HCT116 (cell line): ENCODE data around the gene PPP1R15A. TPM values are rescaled to one million over a fixed set of nuclear protein-coding genes. Genes with fewer than 3 reads are reported as not detected.
"Not testable (repeated sequence)": the region's sequence is repeated elsewhere in the genome, so short reads cannot be mapped to it uniquely, and the experiment has no call there.

ENCODE experiments used
- ATAC-seq: fragments of 200-7000 bp; cut with Tn5 transposase; 2 replicates; pipeline ENCODE4 v1.9.1; 2020; ENCODE audit warnings: mild to moderate bottlenecking, moderate library complexity
- BruUV-seq: library from RNA; stranded (reverse); fragments of 400-500 nt; replicated peaks from 2 replicates; lab custom pipeline; 2021; lab: Mats Ljungman, UMichigan
- CTCF ChIA-PET: fragments of 300-600 bp; sonication (Branson Sonifier 250); formaldehyde crosslinking; loops from one replicate; lab custom pipeline; 2021; ENCODE audit warnings: antibody characterized with exemption; lab: Charles Lee
- POLR2A ChIA-PET: fragments of 300-600, 350-600 bp; sonication (Branson Sonifier 250); formaldehyde crosslinking; loops from one replicate; lab custom pipeline; 2021; ENCODE audit warnings: antibody characterized with exemption; lab: Charles Lee
- RAD21 ChIA-PET, 2 experiments: fragments of 300-600 bp; sonication (Branson Sonifier 250); formaldehyde crosslinking; loops; one replicate each; lab custom pipeline; 2023; ENCODE audit warnings: low total read pairs in 2 of 2; ENCODE audit not compliant: uncharacterized antibody in 2 of 2, unreplicated experiment in 2 of 2, low non-redundant PET in 1 of 2; lab: Charles Lee
- DNase-seq: peaks from one replicate; pipeline ENCODE4 v3.0.0-alpha.2; 2010; ENCODE audit warnings: low read depth, low spot score
- H2AFZ ChIP-seq: fragments of 200-600 bp; shearing (Covaris generic), sonication (generic); 2 replicates; pipeline ENCODE4 v1.6.1; 2017; ENCODE audit warnings: low read depth, mixed run types, mixed read lengths, antibody characterized with exemption, low read length; ENCODE audit not compliant: poor library complexity, severe bottlenecking
- H3K27ac ChIP-seq: 2 replicates; pipeline ENCODE4 v1.5.1; 2012; ENCODE audit warnings: low read depth, low read length
- H3K27me3 ChIP-seq: fragments of 200-600 bp; sonication (generic); 2 replicates; pipeline ENCODE4 v1.6.1; 2016; ENCODE audit warnings: mixed run types, low read length, mixed read lengths; ENCODE audit not compliant: insufficient read depth
- H3K36me3 ChIP-seq, 2 experiments: fragments of 200-500 bp in 1 of 2; fragments of 200-600 bp in 1 of 2; sonication (Bioruptor generic) in 1 of 2; sonication (generic) in 1 of 2; 2 replicates each; pipeline versions ENCODE4 v1.5.1 to v1.6.1; 2014 to 2016; ENCODE audit warnings: low read length in 2 of 2, inconsistent platforms in 1 of 2, mixed read lengths in 1 of 2, mixed run types in 1 of 2; ENCODE audit not compliant: insufficient read depth in 2 of 2, control insufficient read depth in 1 of 2
- H3K4me1 ChIP-seq, 2 experiments: fragments of 200-600 bp in 1 of 2; sonication (generic) in 1 of 2; 2 replicates each; pipeline versions ENCODE4 v1.5.1 to v1.6.1; 2012 to 2017; ENCODE audit warnings: low read length in 2 of 2, inconsistent platforms in 1 of 2, mild to moderate bottlenecking in 1 of 2, mixed read lengths in 1 of 2, mixed run types in 1 of 2, moderate library complexity in 1 of 2; ENCODE audit not compliant: insufficient read depth in 2 of 2, control insufficient read depth in 1 of 2
- H3K4me2 ChIP-seq: fragments of 200-600 bp; sonication (generic); 2 replicates; pipeline ENCODE4 v1.6.1; 2017; ENCODE audit warnings: mixed run types, low read length, mixed read lengths
- H3K4me3 ChIP-seq, 2 experiments: fragments of 200-600 bp in 1 of 2; sonication (generic) in 1 of 2; replicated peaks in 1 of 2; 2 replicates each; pipeline ENCODE4 v1.5.1; 2011 to 2016; ENCODE audit warnings: low read length in 2 of 2, control low read depth in 1 of 2, low read depth in 1 of 2, mild to moderate bottlenecking in 1 of 2, mixed read lengths in 1 of 2, mixed run types in 1 of 2
- H3K79me2 ChIP-seq: fragments of 200-600 bp; sonication (generic); 2 replicates; pipeline ENCODE4 v1.6.1; 2017; ENCODE audit warnings: mild to moderate bottlenecking, mixed run types, low read length, moderate library complexity, mixed read lengths; ENCODE audit not compliant: insufficient read depth
- H3K9ac ChIP-seq: fragments of 200-600 bp; sonication (generic); 2 replicates; pipeline ENCODE4 v1.6.1; 2016; ENCODE audit warnings: low read length, mixed read lengths
- H3K9me2 ChIP-seq: fragments of 200-600 bp; sonication (generic), shearing (Covaris generic); 2 replicates; pipeline ENCODE4 v1.6.1; 2017; ENCODE audit warnings: mixed run types, mild to moderate bottlenecking, moderate library complexity; ENCODE audit not compliant: insufficient read depth
- H3K9me3 ChIP-seq, 2 experiments: fragments of 200-500 bp in 1 of 2; fragments of 200-600 bp in 1 of 2; sonication (Bioruptor generic) in 1 of 2; sonication (generic) in 1 of 2; 2 replicates each; pipeline ENCODE4 v1.6.1; 2014 to 2017; ENCODE audit warnings: low read length in 2 of 2, mixed read lengths in 2 of 2, inconsistent platforms in 1 of 2, low read depth in 1 of 2, mild to moderate bottlenecking in 1 of 2, mixed run types in 1 of 2, moderate library complexity in 1 of 2; ENCODE audit not compliant: control insufficient read depth in 1 of 2, insufficient read depth in 1 of 2
- H4K20me1 ChIP-seq: fragments of 200-600 bp; sonication (generic), shearing (Covaris generic); 2 replicates; pipeline ENCODE4 v1.6.1; 2017; ENCODE audit warnings: mixed run types, mild to moderate bottlenecking, moderate library complexity; ENCODE audit not compliant: insufficient read depth
- CEBPB ChIP-seq: IDR thresholded peaks from 2 replicates; pipeline ENCODE4 v1.6.1; 2012; ENCODE audit warnings: low read depth
- EGR1 ChIP-seq: IDR thresholded peaks from 2 replicates; pipeline ENCODE4 v1.6.1; 2012; ENCODE audit warnings: low read depth
- ELF1 ChIP-seq: IDR thresholded peaks from 2 replicates; pipeline ENCODE4 v1.6.1; 2012; ENCODE audit warnings: low read depth, borderline replicate concordance
- EZH2 ChIP-seq: fragments of 200-600 bp; sonication (generic); IDR thresholded peaks from 2 replicates; pipeline ENCODE4 v1.6.1; 2017; ENCODE audit warnings: antibody characterized with exemption, mixed run types
- EZH2phosphoT487 ChIP-seq: fragments of 200-600 bp; IDR thresholded peaks from 2 replicates; pipeline ENCODE4 v1.6.1; 2018; ENCODE audit warnings: antibody characterized with exemption, borderline replicate concordance
- FOSL1 ChIP-seq: IDR thresholded peaks from 2 replicates; pipeline ENCODE4 v1.6.1; 2012; ENCODE audit warnings: low read depth
- JUND ChIP-seq: IDR thresholded peaks from 2 replicates; pipeline ENCODE4 v1.6.1; 2012
- POLR2AphosphoS5 ChIP-seq: IDR thresholded peaks from 2 replicates; pipeline ENCODE4 v1.6.1; 2011; ENCODE audit warnings: mild to moderate bottlenecking, low read depth, low read length, moderate library complexity
- SP1 ChIP-seq: IDR thresholded peaks from 2 replicates; pipeline ENCODE4 v1.6.1; 2012; ENCODE audit warnings: low read depth
- SRF ChIP-seq: IDR thresholded peaks from 2 replicates; pipeline ENCODE4 v1.6.1; 2012; ENCODE audit warnings: low read depth
- YY1 ChIP-seq: IDR thresholded peaks from 2 replicates; pipeline ENCODE4 v1.6.1; 2011; ENCODE audit warnings: low read length, low read depth, moderate library complexity, mild to moderate bottlenecking; ENCODE audit not compliant: insufficient replicate concordance; ENCODE audit errors: extremely low read depth
- ZFX ChIP-seq: fragments of 450-650 bp; IDR thresholded peaks from 2 replicates; pipeline ENCODE4 v1.6.1; 2017
- intact Hi-C: fragments of 100-400 bp; cut with micrococcal nuclease; formaldehyde crosslinking; loops from 2 replicates; pipeline ENCODE4 v1.10.0; 2022
- total RNA-seq: library from RNA; stranded (reverse); gene quantifications from one replicate; pipeline ENCODE4 v1.2.1, GENCODE V29; 2021; ENCODE audit not compliant: unreplicated experiment
- TF ChIP-seq, protein P1 (sequence below), 3 experiments: fragments of 200-600 bp in 1 of 3; sonication (generic) in 1 of 3; IDR thresholded peaks in 2 of 3; conservative IDR thresholded peaks in 1 of 3; 2 replicates each; pipeline ENCODE4 v1.5.1; 2012 to 2017; ENCODE audit warnings: low read depth in 2 of 3, low read length in 2 of 3, antibody characterized with exemption in 1 of 3, borderline replicate concordance in 1 of 3, control low read depth in 1 of 3, mild to moderate bottlenecking in 1 of 3, mixed read lengths in 1 of 3, mixed run types in 1 of 3, moderate library complexity in 1 of 3; ENCODE audit not compliant: insufficient read depth in 1 of 3
- TF ChIP-seq, protein P2 (sequence below): IDR thresholded peaks from 2 replicates; pipeline ENCODE4 v1.6.1; 2012
- TF ChIP-seq, protein P3 (sequence below): IDR thresholded peaks from 2 replicates; pipeline ENCODE4 v1.6.1; 2011; ENCODE audit warnings: mild to moderate bottlenecking, low read length, moderate library complexity; ENCODE audit not compliant: insufficient replicate concordance; ENCODE audit errors: extremely low read depth
- TF ChIP-seq, protein P4 (sequence below): IDR thresholded peaks from 2 replicates; pipeline ENCODE4 v1.6.1; 2012

PPP1R15A gene
- total RNA-seq, 1 experiment from 2014 or later = 50.3 TPM

DNA sequence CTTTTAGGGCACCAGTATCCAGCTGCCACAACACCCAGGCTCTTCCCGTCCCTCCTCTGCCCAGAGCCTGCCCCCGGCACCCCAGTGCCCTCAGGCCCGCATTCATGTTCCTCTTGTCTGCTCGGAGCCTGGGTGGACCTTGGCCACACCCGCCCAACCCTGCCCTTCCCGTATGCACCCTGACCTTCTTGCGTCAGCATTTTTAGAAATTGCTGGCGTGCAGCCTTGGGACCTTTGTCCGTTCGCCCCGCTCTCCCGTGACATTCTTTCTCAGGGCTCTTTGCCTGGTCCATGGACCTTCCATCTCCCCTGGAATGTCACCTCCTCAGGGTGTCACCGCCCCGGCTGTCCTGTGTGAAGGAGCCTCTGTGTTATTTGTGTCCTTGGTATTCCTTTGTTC is 35.5 kb downstream of the PPP1R15A start:
- TF ChIP-seq, protein P1, sequence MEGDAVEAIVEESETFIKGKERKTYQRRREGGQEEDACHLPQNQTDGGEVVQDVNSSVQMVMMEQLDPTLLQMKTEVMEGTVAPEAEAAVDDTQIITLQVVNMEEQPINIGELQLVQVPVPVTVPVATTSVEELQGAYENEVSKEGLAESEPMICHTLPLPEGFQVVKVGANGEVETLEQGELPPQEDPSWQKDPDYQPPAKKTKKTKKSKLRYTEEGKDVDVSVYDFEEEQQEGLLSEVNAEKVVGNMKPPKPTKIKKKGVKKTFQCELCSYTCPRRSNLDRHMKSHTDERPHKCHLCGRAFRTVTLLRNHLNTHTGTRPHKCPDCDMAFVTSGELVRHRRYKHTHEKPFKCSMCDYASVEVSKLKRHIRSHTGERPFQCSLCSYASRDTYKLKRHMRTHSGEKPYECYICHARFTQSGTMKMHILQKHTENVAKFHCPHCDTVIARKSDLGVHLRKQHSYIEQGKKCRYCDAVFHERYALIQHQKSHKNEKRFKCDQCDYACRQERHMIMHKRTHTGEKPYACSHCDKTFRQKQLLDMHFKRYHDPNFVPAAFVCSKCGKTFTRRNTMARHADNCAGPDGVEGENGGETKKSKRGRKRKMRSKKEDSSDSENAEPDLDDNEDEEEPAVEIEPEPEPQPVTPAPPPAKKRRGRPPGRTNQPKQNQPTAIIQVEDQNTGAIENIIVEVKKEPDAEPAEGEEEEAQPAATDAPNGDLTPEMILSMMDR (IDR thresholded peaks at IDR 0.05 in 2 of 3, conservative IDR thresholded peaks at IDR 0.05 in 1 of 3; ENCODE audit: borderline replicate concordance in 1 of 3, insufficient read depth in 1 of 3, low read depth in 2 of 3, low read length in 2 of 3) = no peak
- TF ChIP-seq FOSL1 (no peak), SRF (no peak), ELF1 (no peak), JUND (no peak), YY1 (no peak), EZH2 (no peak), CEBPB (no peak), EZH2phosphoT487 (no peak), EGR1 (no peak), ZFX (no peak), SP1 (no peak), POLR2AphosphoS5 (no peak)
- TF ChIP-seq, protein P2, sequence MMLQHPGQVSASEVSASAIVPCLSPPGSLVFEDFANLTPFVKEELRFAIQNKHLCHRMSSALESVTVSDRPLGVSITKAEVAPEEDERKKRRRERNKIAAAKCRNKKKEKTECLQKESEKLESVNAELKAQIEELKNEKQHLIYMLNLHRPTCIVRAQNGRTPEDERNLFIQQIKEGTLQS = no peak
- TF ChIP-seq, protein P3, sequence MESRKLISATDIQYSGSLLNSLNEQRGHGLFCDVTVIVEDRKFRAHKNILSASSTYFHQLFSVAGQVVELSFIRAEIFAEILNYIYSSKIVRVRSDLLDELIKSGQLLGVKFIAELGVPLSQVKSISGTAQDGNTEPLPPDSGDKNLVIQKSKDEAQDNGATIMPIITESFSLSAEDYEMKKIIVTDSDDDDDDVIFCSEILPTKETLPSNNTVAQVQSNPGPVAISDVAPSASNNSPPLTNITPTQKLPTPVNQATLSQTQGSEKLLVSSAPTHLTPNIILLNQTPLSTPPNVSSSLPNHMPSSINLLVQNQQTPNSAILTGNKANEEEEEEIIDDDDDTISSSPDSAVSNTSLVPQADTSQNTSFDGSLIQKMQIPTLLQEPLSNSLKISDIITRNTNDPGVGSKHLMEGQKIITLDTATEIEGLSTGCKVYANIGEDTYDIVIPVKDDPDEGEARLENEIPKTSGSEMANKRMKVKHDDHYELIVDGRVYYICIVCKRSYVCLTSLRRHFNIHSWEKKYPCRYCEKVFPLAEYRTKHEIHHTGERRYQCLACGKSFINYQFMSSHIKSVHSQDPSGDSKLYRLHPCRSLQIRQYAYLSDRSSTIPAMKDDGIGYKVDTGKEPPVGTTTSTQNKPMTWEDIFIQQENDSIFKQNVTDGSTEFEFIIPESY = no peak
- TF ChIP-seq, protein P4, sequence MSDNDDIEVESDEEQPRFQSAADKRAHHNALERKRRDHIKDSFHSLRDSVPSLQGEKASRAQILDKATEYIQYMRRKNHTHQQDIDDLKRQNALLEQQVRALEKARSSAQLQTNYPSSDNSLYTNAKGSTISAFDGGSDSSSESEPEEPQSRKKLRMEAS = no peak
- ATAC-seq = no peak
- Histone ChIP-seq H3K4me1 (no peaks in the 10 kb centered on the region), H3K36me3 (peaks cover 10 to 12% of the 10 kb centered on the region in 2 experiments; a peak in 3 of 4 replicates), H3K79me2 (no peaks in the 10 kb centered on the region), H2AFZ (no peak overlapping the region), H3K9me3 (no peaks in the 10 kb centered on the region), H3K27ac (no peak overlapping the region), H4K20me1 (no peaks in the 10 kb centered on the region), H3K4me2 (no peak overlapping the region), H3K27me3 (no peaks in the 10 kb centered on the region), H3K9ac (no peak overlapping the region), H3K9me2 (no peaks in the 10 kb centered on the region), H3K4me3 (no peak overlapping the region)
- RAD21 ChIA-PET = no interaction called here
- intact Hi-C loops = no loop called here
- CTCF ChIA-PET = no interaction called here
- POLR2A ChIA-PET = no interaction called here
- no peak for DNase-seq
- BruUV-seq = no TSS peak

DNA sequence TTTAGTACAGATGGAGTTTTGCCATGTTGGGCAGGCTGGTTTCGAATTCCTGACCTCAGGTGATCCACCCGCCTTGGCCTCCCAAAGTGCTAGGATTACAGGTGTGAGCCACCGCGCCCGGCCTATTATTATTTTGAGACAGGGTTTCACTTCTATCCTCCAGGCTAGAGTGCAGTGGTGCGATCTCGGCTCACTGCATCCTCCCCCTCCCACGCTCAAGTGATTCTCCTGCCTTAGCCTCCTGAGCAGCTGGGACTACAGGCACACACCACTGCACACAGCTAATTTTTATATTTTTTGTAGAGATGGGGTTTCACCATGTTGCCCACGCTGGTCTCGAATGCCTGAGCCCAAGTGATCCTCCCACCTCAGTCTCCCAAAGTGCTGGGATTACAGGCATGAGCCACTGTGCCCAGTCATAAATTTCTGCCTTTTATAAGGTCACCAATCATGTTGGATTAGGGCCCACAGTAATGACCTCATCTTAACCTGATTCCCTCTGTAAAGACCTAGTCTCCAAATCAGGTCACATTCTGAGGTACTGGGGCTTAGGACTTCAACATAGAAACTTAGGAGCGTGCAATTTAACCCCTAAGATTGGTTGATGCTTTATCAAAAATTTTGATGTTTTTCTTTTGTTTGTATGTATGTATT is 37.3 kb downstream of the PPP1R15A start:
- CTCF ChIA-PET, H3K4me1 ChIP-seq, H3K79me2 ChIP-seq, H4K20me1 ChIP-seq, RAD21 ChIA-PET, intact Hi-C loops, H3K27ac ChIP-seq, H3K9ac ChIP-seq, ATAC-seq, BruUV-seq, DNase-seq, H3K4me3 ChIP-seq, H3K27me3 ChIP-seq, POLR2A ChIA-PET, H2AFZ ChIP-seq, H3K9me3 ChIP-seq, H3K4me2 ChIP-seq, H3K9me2 ChIP-seq: not testable (repeated sequence)
- peaks cover 10 to 18% of the 10 kb centered on the region in 2 experiments for H3K36me3 ChIP-seq
